HCT116 (cell line): ENCODE results near the gene C9orf50. TPM values are rescaled to one million over a fixed set of nuclear protein-coding genes. Genes with fewer than 3 reads are reported as not detected.

ENCODE experiments used
- ATAC-seq: fragments of 200-7000 bp; cut with Tn5 transposase; 2 replicates; pipeline ENCODE4 v1.9.1; 2020; ENCODE audit warnings: mild to moderate bottlenecking, moderate library complexity
- BruUV-seq: library from RNA; stranded (reverse); fragments of 400-500 nt; replicated peaks from 2 replicates; lab custom pipeline; 2021; lab: Mats Ljungman, UMichigan
- CTCF ChIA-PET: fragments of 300-600 bp; sonication (Branson Sonifier 250); formaldehyde crosslinking; loops from one replicate; lab custom pipeline; 2021; ENCODE audit warnings: antibody characterized with exemption; lab: Charles Lee
- POLR2A ChIA-PET: fragments of 300-600, 350-600 bp; sonication (Branson Sonifier 250); formaldehyde crosslinking; loops from one replicate; lab custom pipeline; 2021; ENCODE audit warnings: antibody characterized with exemption; lab: Charles Lee
- RAD21 ChIA-PET, 2 experiments: fragments of 300-600 bp; sonication (Branson Sonifier 250); formaldehyde crosslinking; loops; one replicate each; lab custom pipeline; 2023; ENCODE audit warnings: low total read pairs in 2 of 2; ENCODE audit not compliant: uncharacterized antibody in 2 of 2, unreplicated experiment in 2 of 2, low non-redundant PET in 1 of 2; lab: Charles Lee
- DNase-seq: peaks from one replicate; pipeline ENCODE4 v3.0.0-alpha.2; 2010; ENCODE audit warnings: low read depth, low spot score
- H2AFZ ChIP-seq: fragments of 200-600 bp; shearing (Covaris generic), sonication (generic); 2 replicates; pipeline ENCODE4 v1.6.1; 2017; ENCODE audit warnings: low read depth, mixed run types, mixed read lengths, antibody characterized with exemption, low read length; ENCODE audit not compliant: poor library complexity, severe bottlenecking
- H3K27ac ChIP-seq: 2 replicates; pipeline ENCODE4 v1.5.1; 2012; ENCODE audit warnings: low read depth, low read length
- H3K27me3 ChIP-seq: fragments of 200-600 bp; sonication (generic); 2 replicates; pipeline ENCODE4 v1.6.1; 2016; ENCODE audit warnings: mixed run types, low read length, mixed read lengths; ENCODE audit not compliant: insufficient read depth
- H3K36me3 ChIP-seq, 2 experiments: fragments of 200-500 bp in 1 of 2; fragments of 200-600 bp in 1 of 2; sonication (Bioruptor generic) in 1 of 2; sonication (generic) in 1 of 2; 2 replicates each; pipeline versions ENCODE4 v1.5.1 to v1.6.1; 2014 to 2016; ENCODE audit warnings: low read length in 2 of 2, inconsistent platforms in 1 of 2, mixed read lengths in 1 of 2, mixed run types in 1 of 2; ENCODE audit not compliant: insufficient read depth in 2 of 2, control insufficient read depth in 1 of 2
- H3K4me1 ChIP-seq, 2 experiments: fragments of 200-600 bp in 1 of 2; sonication (generic) in 1 of 2; 2 replicates each; pipeline versions ENCODE4 v1.5.1 to v1.6.1; 2012 to 2017; ENCODE audit warnings: low read length in 2 of 2, inconsistent platforms in 1 of 2, mild to moderate bottlenecking in 1 of 2, mixed read lengths in 1 of 2, mixed run types in 1 of 2, moderate library complexity in 1 of 2; ENCODE audit not compliant: insufficient read depth in 2 of 2, control insufficient read depth in 1 of 2
- H3K4me2 ChIP-seq: fragments of 200-600 bp; sonication (generic); 2 replicates; pipeline ENCODE4 v1.6.1; 2017; ENCODE audit warnings: mixed run types, low read length, mixed read lengths
- H3K4me3 ChIP-seq, 2 experiments: fragments of 200-600 bp in 1 of 2; sonication (generic) in 1 of 2; replicated peaks in 1 of 2; 2 replicates each; pipeline ENCODE4 v1.5.1; 2011 to 2016; ENCODE audit warnings: low read length in 2 of 2, control low read depth in 1 of 2, low read depth in 1 of 2, mild to moderate bottlenecking in 1 of 2, mixed read lengths in 1 of 2, mixed run types in 1 of 2
- H3K79me2 ChIP-seq: fragments of 200-600 bp; sonication (generic); 2 replicates; pipeline ENCODE4 v1.6.1; 2017; ENCODE audit warnings: mild to moderate bottlenecking, mixed run types, low read length, moderate library complexity, mixed read lengths; ENCODE audit not compliant: insufficient read depth
- H3K9ac ChIP-seq: fragments of 200-600 bp; sonication (generic); 2 replicates; pipeline ENCODE4 v1.6.1; 2016; ENCODE audit warnings: low read length, mixed read lengths
- H3K9me2 ChIP-seq: fragments of 200-600 bp; sonication (generic), shearing (Covaris generic); 2 replicates; pipeline ENCODE4 v1.6.1; 2017; ENCODE audit warnings: mixed run types, mild to moderate bottlenecking, moderate library complexity; ENCODE audit not compliant: insufficient read depth
- H3K9me3 ChIP-seq, 2 experiments: fragments of 200-500 bp in 1 of 2; fragments of 200-600 bp in 1 of 2; sonication (Bioruptor generic) in 1 of 2; sonication (generic) in 1 of 2; 2 replicates each; pipeline ENCODE4 v1.6.1; 2014 to 2017; ENCODE audit warnings: low read length in 2 of 2, mixed read lengths in 2 of 2, inconsistent platforms in 1 of 2, low read depth in 1 of 2, mild to moderate bottlenecking in 1 of 2, mixed run types in 1 of 2, moderate library complexity in 1 of 2; ENCODE audit not compliant: control insufficient read depth in 1 of 2, insufficient read depth in 1 of 2
- H4K20me1 ChIP-seq: fragments of 200-600 bp; sonication (generic), shearing (Covaris generic); 2 replicates; pipeline ENCODE4 v1.6.1; 2017; ENCODE audit warnings: mixed run types, mild to moderate bottlenecking, moderate library complexity; ENCODE audit not compliant: insufficient read depth
- CBX3 ChIP-seq: IDR thresholded peaks from 2 replicates; pipeline ENCODE4 v1.6.1; 2012; ENCODE audit warnings: low read depth
- FOSL1 ChIP-seq: IDR thresholded peaks from 2 replicates; pipeline ENCODE4 v1.6.1; 2012; ENCODE audit warnings: low read depth
- MAX ChIP-seq: IDR thresholded peaks from 2 replicates; pipeline ENCODE4 v1.6.1; 2012
- POLR2AphosphoS5 ChIP-seq: IDR thresholded peaks from 2 replicates; pipeline ENCODE4 v1.6.1; 2011; ENCODE audit warnings: mild to moderate bottlenecking, low read depth, low read length, moderate library complexity
- SP1 ChIP-seq: IDR thresholded peaks from 2 replicates; pipeline ENCODE4 v1.6.1; 2012; ENCODE audit warnings: low read depth
- SRF ChIP-seq: IDR thresholded peaks from 2 replicates; pipeline ENCODE4 v1.6.1; 2012; ENCODE audit warnings: low read depth
- TCF7L2 ChIP-seq: IDR thresholded peaks from 2 replicates; pipeline ENCODE4 v1.7.0; 2011; ENCODE audit warnings: borderline replicate concordance, inconsistent platforms; ENCODE audit not compliant: insufficient read depth, insufficient read length; ENCODE audit errors: extremely low read depth
- YY1 ChIP-seq: IDR thresholded peaks from 2 replicates; pipeline ENCODE4 v1.6.1; 2011; ENCODE audit warnings: low read length, low read depth, moderate library complexity, mild to moderate bottlenecking; ENCODE audit not compliant: insufficient replicate concordance; ENCODE audit errors: extremely low read depth
- ZBTB33 ChIP-seq: IDR thresholded peaks from 2 replicates; pipeline ENCODE4 v1.6.1; 2011; ENCODE audit warnings: mild to moderate bottlenecking, low read length, moderate library complexity; ENCODE audit not compliant: insufficient replicate concordance; ENCODE audit errors: extremely low read depth
- intact Hi-C: fragments of 100-400 bp; cut with micrococcal nuclease; formaldehyde crosslinking; loops from 2 replicates; pipeline ENCODE4 v1.10.0; 2022
- total RNA-seq: library from RNA; stranded (reverse); gene quantifications from one replicate; pipeline ENCODE4 v1.2.1, GENCODE V29; 2021; ENCODE audit not compliant: unreplicated experiment

Gene C9orf50
- total RNA-seq, 1 experiment from 2014 or later = not detected

DNA sequence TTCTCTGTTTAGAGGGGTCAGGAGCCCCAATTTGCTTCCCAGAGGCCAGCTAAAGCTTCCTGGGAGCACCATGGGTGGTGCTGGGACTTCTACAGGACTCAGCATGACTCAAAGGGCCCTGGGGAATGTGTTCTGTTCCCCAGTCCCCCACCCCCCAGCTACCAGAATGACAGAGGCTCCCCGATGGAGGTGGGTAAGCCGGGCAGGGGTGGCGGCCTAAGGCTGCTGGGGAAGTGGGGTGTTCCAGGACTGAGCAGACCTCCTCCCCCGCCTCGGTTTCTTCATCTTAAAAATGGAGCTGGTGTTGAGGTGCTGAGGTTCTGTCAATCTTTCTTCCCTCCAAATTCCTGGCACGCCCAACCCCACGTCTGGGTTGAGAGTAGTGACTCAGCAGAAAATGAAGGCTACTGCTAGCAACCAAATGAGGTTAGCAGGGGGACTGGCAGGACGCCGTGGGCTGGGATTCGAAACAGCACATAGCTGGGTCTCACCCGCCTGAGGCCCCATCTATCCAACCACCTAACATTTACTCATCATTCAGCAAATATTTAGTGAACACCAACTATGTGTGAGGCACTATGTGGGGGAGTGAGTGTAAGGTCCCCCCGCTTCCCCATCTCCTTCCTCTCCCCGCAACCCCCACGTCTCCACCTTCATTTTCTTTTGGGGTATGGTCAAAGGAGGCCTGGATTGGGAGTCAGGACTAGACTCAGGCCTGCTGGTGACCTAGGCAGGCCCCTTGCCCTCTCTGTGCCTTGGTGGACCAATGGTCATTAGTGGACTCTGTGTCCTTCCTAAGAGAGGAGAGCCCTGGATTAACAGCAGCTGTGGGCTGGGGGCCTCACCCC is 50.2 kb downstream of the C9orf50 start:
- Histone ChIP-seq H3K27ac (peak overlapping the region; percentile 100), H3K4me2 (peak overlapping the region; percentile 98)

More for the DNA sequence above, 50.2 kb downstream of the C9orf50 start:
- Histone ChIP-seq H3K79me2 (no peaks in the 10 kb centered on the region), H3K36me3 (no peaks in the 10 kb centered on the region), H3K9me3 (peaks cover 0 to 18% of the 10 kb centered on the region in 2 experiments; a peak in 1 of 4 replicates), H3K4me1 (peaks cover 41 to 66% of the 10 kb centered on the region in 2 experiments), H3K9me2 (no peaks in the 10 kb centered on the region), H4K20me1 (no peaks in the 10 kb centered on the region), H3K9ac (peak overlapping the region; percentile 89), H2AFZ (no peak overlapping the region), H3K4me3 (peak overlapping the region; percentile 34 to 72; a peak in 3 of 4 replicates), H3K27me3 (no peaks in the 10 kb centered on the region)
- RAD21 ChIA-PET = interaction anchor here (1.1 to 1.5 kb wide), 5 partner anchors 18 to 109 kb away, joined by 3 to 6 read pairs (median 3); no protein-coding TSS in a partner anchor
- intact Hi-C loops = loop anchor here (1.0 to 2.0 kb wide), 2 partner anchors 36 to 81 kb away; no protein-coding TSS in a partner anchor
- BruUV-seq = no TSS peak
- CTCF ChIA-PET = interaction anchor here (0.7 to 2.2 kb wide), 8 partner anchors 14 to 428 kb away, joined by 3 to 15 read pairs (median 4); no protein-coding TSS in a partner anchor
- POLR2A ChIA-PET = interaction anchor here (0.7 to 3.5 kb wide), 14 partner anchors 12 to 393 kb away, joined by 3 to 18 read pairs (median 5); partner anchors contain the start of gene IER5L
- ATAC-seq (peak; percentile 18), DNase-seq (peak; percentile 70)
- TF ChIP-seq ZBTB33 (no peak), FOSL1 (no peak), TCF7L2 (peak; percentile 38), SP1 (no peak), MAX (no peak), POLR2AphosphoS5 (peak; percentile 32; the same call in 1 of the 2 replicates), YY1 (peak; percentile 76), SRF (no peak), CBX3 (no peak)
